Tracheal epithelial cell (primary cell): ENCODE measurements around the gene LETM1. TPM values are rescaled to one million over a fixed set of nuclear protein-coding genes. Genes with fewer than 3 reads are reported as not detected.

Source experiments
- total RNA-seq: library from RNA; depleted of rRNA; stranded (reverse); fragments of >200 nt; gene quantifications from 2 replicates; pipeline ENCODE4 v1.2.1, GENCODE V29; 2014

The LETM1 gene
- 91.2 and 128 TPM in 2 replicates for total RNA-seq

GRCh38 chr4:1856071-1856942 lies at the start of gene LETM1:
LETM1 (minus strand) TSS chr4:1856156; CDS start chr4:1855950, 206 bp downstream.

GRCh38 chr4:1870578-1871443 lies 14.9 kb upstream of the LETM1 start, which contains the start of gene NSD2:
NSD2 (plus strand) TSS chr4:1871393; CDS start chr4:1900655, 29,262 bp downstream.

GRCh38 chr4:1792832-1793495 lies 63.0 kb downstream of the LETM1 start, which contains the start of gene FGFR3:
FGFR3 (plus strand) TSS chr4:1793293; CDS start chr4:1793935, 642 bp downstream.

Other genes starting within 250 kb of the LETM1 start
- 1.9 and 3.6 TPM in 2 replicates for gene FAM53A, start 171.8 kb downstream of the LETM1 start, total RNA-seq
- 95.9 and 100 TPM in 2 replicates for gene SLBP, start 143.8 kb downstream of the LETM1 start, total RNA-seq
- 46.9 and 47.7 TPM in 2 replicates for gene TMEM129, start 134.8 kb downstream of the LETM1 start, total RNA-seq
- gene TACC3, start 134.6 kb downstream of the LETM1 start, total RNA-seq: 0.85 and 4.8 TPM in 2 replicates
- gene FGFR3, start 62.9 kb downstream of the LETM1 start, total RNA-seq: 55.4 and 118 TPM in 2 replicates
- gene NSD2, start 15.2 kb upstream of the LETM1 start, total RNA-seq: 36.9 and 43.1 TPM in 2 replicates
- 15.7 and 23.2 TPM in 2 replicates for gene NELFA, start 152.8 kb upstream of the LETM1 start, total RNA-seq
- 0.24 TPM in 1 of 2 replicates, not detected in the other for gene NAT8L, start 203.2 kb upstream of the LETM1 start, total RNA-seq